GM12801 (cell line): Measurements from ENCODE around the gene BMPER.

Source experiments
- TF ChIP-seq, protein P1 (sequence below): IDR thresholded peaks from one replicate; pipeline ENCODE4 v1.5.1; 2011; ENCODE audit warnings: control low read depth; ENCODE audit not compliant: insufficient read length; ENCODE audit errors: extremely low read depth

BMPER gene

DNA sequence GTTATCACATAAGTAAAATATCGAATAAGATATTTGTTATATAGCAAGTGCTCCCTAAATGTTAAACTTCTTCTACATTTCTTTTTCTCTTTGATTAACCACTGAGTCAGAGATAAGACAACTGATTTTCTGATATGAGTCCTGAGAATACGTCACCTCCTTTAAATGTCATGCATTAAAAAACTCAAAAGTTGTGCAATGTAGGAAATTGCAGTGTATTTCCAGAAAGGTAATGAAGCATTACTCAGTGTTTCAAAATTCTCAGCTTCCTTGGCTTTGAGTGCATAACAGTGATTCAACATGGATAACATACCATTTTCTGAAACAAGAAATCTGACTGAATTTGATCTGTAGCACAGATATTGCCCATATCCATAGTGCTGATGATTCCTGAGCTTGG lies 155.8 kb downstream of the BMPER start:
- TF ChIP-seq, protein P1, sequence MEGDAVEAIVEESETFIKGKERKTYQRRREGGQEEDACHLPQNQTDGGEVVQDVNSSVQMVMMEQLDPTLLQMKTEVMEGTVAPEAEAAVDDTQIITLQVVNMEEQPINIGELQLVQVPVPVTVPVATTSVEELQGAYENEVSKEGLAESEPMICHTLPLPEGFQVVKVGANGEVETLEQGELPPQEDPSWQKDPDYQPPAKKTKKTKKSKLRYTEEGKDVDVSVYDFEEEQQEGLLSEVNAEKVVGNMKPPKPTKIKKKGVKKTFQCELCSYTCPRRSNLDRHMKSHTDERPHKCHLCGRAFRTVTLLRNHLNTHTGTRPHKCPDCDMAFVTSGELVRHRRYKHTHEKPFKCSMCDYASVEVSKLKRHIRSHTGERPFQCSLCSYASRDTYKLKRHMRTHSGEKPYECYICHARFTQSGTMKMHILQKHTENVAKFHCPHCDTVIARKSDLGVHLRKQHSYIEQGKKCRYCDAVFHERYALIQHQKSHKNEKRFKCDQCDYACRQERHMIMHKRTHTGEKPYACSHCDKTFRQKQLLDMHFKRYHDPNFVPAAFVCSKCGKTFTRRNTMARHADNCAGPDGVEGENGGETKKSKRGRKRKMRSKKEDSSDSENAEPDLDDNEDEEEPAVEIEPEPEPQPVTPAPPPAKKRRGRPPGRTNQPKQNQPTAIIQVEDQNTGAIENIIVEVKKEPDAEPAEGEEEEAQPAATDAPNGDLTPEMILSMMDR = no peak

DNA sequence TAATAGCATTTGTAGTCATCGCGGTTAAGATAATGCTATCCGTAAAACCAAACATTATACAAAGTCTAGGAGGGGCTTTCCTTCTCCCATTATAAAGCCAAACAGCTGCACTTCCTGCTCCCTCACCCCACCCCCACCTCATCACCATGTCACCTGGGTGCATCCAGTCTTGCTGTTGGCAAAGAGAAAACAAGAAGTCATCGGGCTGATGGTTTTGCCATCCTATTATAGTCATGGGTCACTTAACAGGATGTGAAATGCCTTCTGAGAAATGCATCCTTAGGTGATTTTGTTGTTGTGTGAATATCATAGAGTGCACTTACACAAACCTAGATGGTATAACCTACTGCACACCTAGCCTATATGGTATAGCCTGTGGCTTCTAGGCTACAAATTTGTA lies 157.0 kb downstream of the BMPER start:
- TF ChIP-seq, protein P1 = no peak

DNA sequence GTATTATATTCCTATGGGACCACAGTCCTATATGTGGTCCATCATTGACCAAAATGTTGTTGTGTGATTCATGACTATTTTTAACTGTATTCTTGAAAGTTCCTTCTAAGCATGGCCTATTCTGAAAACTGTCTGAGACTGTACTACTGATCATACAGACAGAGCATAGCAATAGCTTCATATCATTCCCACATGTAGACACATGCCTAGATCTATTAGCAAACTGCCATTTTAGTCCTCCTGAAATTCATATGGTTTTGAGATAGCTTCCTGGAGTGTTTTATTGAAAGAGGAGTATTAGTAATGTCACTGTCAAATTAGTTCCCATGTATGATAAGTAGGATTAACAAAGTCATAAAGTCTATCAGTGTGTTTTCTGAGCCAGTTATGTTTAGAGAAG lies 157.5 kb downstream of the BMPER start:
- TF ChIP-seq, protein P1 = no peak

DNA sequence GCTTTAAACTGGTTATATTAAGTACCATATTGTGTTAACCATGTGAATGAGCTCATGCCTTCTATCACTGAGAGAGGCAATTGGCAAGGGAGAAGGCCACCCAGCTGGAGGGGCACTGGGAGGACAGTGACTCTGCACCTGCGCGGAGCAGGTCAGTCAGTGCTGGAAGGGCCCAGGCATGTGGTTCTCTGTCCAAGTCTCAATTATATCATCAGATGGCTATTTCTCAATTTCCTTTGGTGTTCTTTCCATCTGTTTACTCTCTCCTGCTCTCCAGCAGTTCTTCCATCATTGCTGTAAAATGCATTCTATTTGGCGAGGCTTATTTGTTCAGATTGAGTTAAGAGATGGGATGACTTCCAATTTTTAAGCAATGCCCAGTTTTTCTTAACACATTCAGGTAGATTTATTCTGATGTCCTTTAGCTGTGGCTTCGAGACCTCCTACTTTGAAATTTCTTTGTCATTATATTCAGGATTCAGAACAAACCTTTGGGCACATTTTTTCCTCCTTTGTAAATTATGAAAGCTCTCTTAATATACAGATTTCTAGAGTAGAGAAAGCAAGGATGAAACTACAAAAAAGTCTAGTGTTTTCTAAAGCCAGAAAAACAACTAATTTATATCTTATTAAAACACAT lies 159.3 kb downstream of the BMPER start:
- TF ChIP-seq, protein P1 = no peak

DNA sequence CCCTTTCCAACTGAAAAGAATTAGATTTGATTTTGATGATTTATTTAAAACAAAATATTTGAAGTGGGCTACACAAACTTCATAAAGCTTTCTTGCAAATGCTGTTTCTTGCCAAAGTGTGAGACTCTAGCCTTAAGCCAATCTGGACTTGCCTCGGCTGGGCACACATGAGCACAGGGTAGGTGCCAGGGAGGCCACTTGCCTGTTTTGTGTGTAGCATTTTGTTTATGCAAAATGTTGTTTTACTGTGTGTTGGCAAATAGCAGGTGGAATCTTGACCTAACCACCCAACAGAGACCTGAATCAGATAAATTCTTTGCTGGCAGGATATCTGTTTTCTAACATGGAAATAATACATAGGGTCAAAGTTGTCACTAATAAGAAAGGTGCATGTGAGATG lies 161.1 kb downstream of the BMPER start:
- TF ChIP-seq, protein P1 = no peak

DNA sequence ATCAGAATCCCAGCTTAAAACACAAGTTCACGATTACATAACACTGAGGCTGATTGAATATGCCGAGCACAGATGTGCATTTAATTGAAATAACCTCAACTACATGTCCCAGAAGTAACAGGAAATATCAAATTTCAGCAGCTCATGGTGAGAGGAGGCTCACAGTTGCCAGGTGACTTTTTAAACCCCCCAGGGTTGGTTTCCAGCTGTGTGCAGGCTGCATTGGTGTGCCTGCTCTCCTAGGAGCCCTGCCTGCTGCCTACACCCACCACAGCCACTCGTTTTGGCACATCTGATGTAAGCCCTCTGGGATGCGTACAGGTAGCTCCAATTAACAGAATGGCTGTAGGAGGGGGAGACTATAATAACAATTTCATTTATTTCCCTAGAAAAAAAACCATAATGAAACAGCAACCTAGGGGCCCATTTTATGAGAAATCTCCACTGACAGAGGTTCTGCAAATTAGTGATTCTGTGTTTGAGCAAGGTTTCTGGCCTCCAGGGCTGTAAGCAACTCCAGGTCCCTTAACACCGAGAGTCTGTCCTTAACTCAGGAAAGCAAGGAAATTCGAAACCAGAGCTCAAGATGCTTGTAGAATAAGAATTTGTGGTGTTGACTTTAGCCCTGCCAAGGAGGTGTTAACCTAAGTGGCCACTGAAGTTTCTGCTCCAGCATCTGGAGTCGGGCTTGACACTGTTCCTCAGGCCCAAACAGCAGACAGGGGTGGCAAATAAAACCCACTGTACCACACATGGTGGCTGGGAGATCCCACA lies 161.9 kb downstream of the BMPER start:
- TF ChIP-seq, protein P1 = no peak

- TF ChIP-seq, protein P1 = no peak
These were observed 164.3 kb downstream of the BMPER start for GRCh38 chr7:34069676-34070075.
